Stimulated activated CD8-positive, alpha-beta memory T cell treated with anti-CD3 and anti-CD28 coated beads, Interleukin-7, amount 100 ng/mL, for 1 hour (primary cell): ENCODE data around the gene GNG13.

Source experiments
- DNase-seq, 2 donors: peaks; one replicate each; pipeline ENCODE4 v3.0.0-alpha.2; 2020; ENCODE audit warnings: low read depth in 2 of 2

The GNG13 gene

GRCh38 chr16:794091-794822 lies 6.3 kb downstream of the GNG13 start:
- no peak for DNase-seq

GRCh38 chr16:793414-793813 lies 7.1 kb downstream of the GNG13 start:
- DNase-seq: no peak

- no peak for DNase-seq
Measured at GRCh38 chr16:792221-792995, 8.1 kb downstream of the GNG13 start.

- DNase-seq: no peak
Measured at GRCh38 chr16:791131-791530, 9.4 kb downstream of the GNG13 start.

- no peak for DNase-seq
Measured at GRCh38 chr16:790086-790485, 10.4 kb downstream of the GNG13 start.

GRCh38 chr16:789191-789850 lies 11.2 kb downstream of the GNG13 start:
- no peak for DNase-seq

- peak; percentile 83 to 92 for DNase-seq
Measured at GRCh38 chr16:788399-789126, 12.0 kb downstream of the GNG13 start, which contains the start of gene CHTF18. CHTF18 (plus strand) TSS chr16:788620; CDS start chr16:788685, 65 bp downstream.

- DNase-seq: no peak
Measured at GRCh38 chr16:787978-788398, 12.5 kb downstream of the GNG13 start, which contains the start of gene RPUSD1. RPUSD1 (minus strand) TSS chr16:788381; CDS start chr16:787737, 644 bp downstream.

- DNase-seq: no peak
Measured at GRCh38 chr16:787321-787966, 13.1 kb downstream of the GNG13 start.

- peak; percentile 48 to 63 for DNase-seq
Measured at GRCh38 chr16:785563-786535, 14.7 kb downstream of the GNG13 start.

GRCh38 chr16:784431-784830 lies 16.1 kb downstream of the GNG13 start:
- DNase-seq: no peak

- no peak for DNase-seq
Measured at GRCh38 chr16:783404-784161, 17.0 kb downstream of the GNG13 start.

GRCh38 chr16:782766-783403 lies 17.6 kb downstream of the GNG13 start:
- DNase-seq: no peak

GRCh38 chr16:782258-782657 lies 18.3 kb downstream of the GNG13 start:
- no peak for DNase-seq

- no peak for DNase-seq
Measured at GRCh38 chr16:781346-782010, 19.1 kb downstream of the GNG13 start.

- DNase-seq: no peak
Measured at GRCh38 chr16:780296-780695, 20.2 kb downstream of the GNG13 start.

- DNase-seq: no peak
Measured at GRCh38 chr16:779561-779960, 21.0 kb downstream of the GNG13 start.

- DNase-seq: no peak
Measured at GRCh38 chr16:778909-779527, 21.5 kb downstream of the GNG13 start.
